Hepatocyte (in vitro differentiated cells): ENCODE data around the gene ACAD9.

ENCODE experiments used
- CTCF ChIP-seq: fragments of 200-600 bp; sonication (generic); IDR thresholded peaks from 2 replicates; pipeline ENCODE4 v1.5.1; 2016; ENCODE audit warnings: antibody characterized with exemption, mild to moderate bottlenecking; ENCODE audit not compliant: poor library complexity
- EZH2phosphoT487 ChIP-seq: fragments of 200-600 bp; sonication (generic); IDR thresholded peaks from one replicate; pipeline ENCODE4 v1.6.1; 2018; ENCODE audit warnings: antibody characterized with exemption, mild to moderate bottlenecking, low read depth, moderate library complexity; ENCODE audit not compliant: unreplicated experiment, severe bottlenecking

GRCh38 chr3:128854475-128854874 is 24.9 kb upstream of the ACAD9 start:
- TF ChIP-seq CTCF (no peak), EZH2phosphoT487 (no peak)
